IMR-90 (cell line): Measurements from ENCODE around the gene NAV2. TPM values are rescaled to one million over a fixed set of nuclear protein-coding genes. Genes with fewer than 3 reads are reported as not detected.

Source experiments
- ATAC-seq: fragments of 200-7000 bp; cut with Tn5 transposase; 2 replicates; pipeline ENCODE4 v1.9.1; 2020; ENCODE audit warnings: low read depth, mild to moderate bottlenecking, moderate library complexity
- BruUV-seq: library from RNA; stranded (reverse); fragments of 400-500 nt; replicated peaks from 2 replicates; lab custom pipeline; 2021; lab: Mats Ljungman, UMichigan
- CTCF ChIA-PET: fragments of 300-600 bp; formaldehyde crosslinking; extraction: SDS; loops from one replicate; lab custom pipeline; 2021; ENCODE audit warnings: antibody characterized with exemption; lab: Yijun Ruan, JAX
- POLR2A ChIA-PET: fragments of 300-600 bp; sonication (Branson Sonifier 250); formaldehyde crosslinking; loops from one replicate; lab custom pipeline; 2022; ENCODE audit warnings: antibody characterized with exemption; ENCODE audit not compliant: unreplicated experiment; lab: Charles Lee
- DNase-seq: peaks from one replicate; pipeline ENCODE4 v3.0.0; 2013
- H2AFZ ChIP-seq: replicated peaks from 2 replicates; pipeline ENCODE3; 2013; ENCODE audit warnings: low read length, mild to moderate bottlenecking; ENCODE audit not compliant: poor library complexity
- H2AK5ac ChIP-seq: 2 replicates; pipeline ENCODE4 v1.6.1; 2013; ENCODE audit warnings: low read depth, low read length, inconsistent platforms
- H2AK9ac ChIP-seq: replicated peaks from 2 replicates; pipeline ENCODE3; 2013; ENCODE audit warnings: mild to moderate bottlenecking, low read depth, low read length, moderate library complexity; ENCODE audit not compliant: poor library complexity
- H2BK120ac ChIP-seq: 2 replicates; pipeline ENCODE4 v1.6.1; 2013; ENCODE audit warnings: low read depth, low read length, inconsistent platforms
- H2BK15ac ChIP-seq: 3 replicates; pipeline ENCODE4 v1.6.1; 2013; ENCODE audit warnings: low read depth, low read length, inconsistent platforms
- H2BK20ac ChIP-seq: 2 replicates; pipeline ENCODE4 v1.6.1; 2013; ENCODE audit warnings: low read depth, mild to moderate bottlenecking, inconsistent platforms, low read length, moderate library complexity
- H2BK5ac ChIP-seq: 2 replicates; pipeline ENCODE4 v1.6.1; 2013; ENCODE audit warnings: mild to moderate bottlenecking, low read depth, low read length, inconsistent platforms; ENCODE audit not compliant: poor library complexity, severe bottlenecking
- H3K14ac ChIP-seq: replicated peaks from 2 replicates; pipeline ENCODE4 v1.6.1; 2013; ENCODE audit warnings: low read depth, low read length, inconsistent platforms
- H3K18ac ChIP-seq: 2 replicates; pipeline ENCODE4 v1.6.1; 2013; ENCODE audit warnings: low read depth, low read length, control low read depth
- H3K23ac ChIP-seq: 2 replicates; pipeline ENCODE4 v1.6.1; 2013; ENCODE audit warnings: low read depth, low read length, inconsistent platforms
- H3K27ac ChIP-seq: 2 replicates; pipeline ENCODE4 v1.5.1; 2013; ENCODE audit warnings: mild to moderate bottlenecking, control low read depth, low read length; ENCODE audit not compliant: insufficient read depth
- H3K27me3 ChIP-seq: 2 replicates; pipeline ENCODE4 v1.6.1; 2013; ENCODE audit warnings: low read length; ENCODE audit not compliant: control insufficient read depth, insufficient read depth
- H3K36me3 ChIP-seq: 2 replicates; pipeline ENCODE4 v1.6.1; 2013; ENCODE audit warnings: low read length, mixed read lengths; ENCODE audit not compliant: control insufficient read depth, insufficient read depth
- H3K4ac ChIP-seq: 2 replicates; pipeline ENCODE4 v1.6.1; 2013; ENCODE audit warnings: low read depth, low read length, inconsistent platforms
- H3K4me1 ChIP-seq: 2 replicates; pipeline ENCODE4 v1.6.1; 2013; ENCODE audit warnings: low read length, mixed read lengths; ENCODE audit not compliant: control insufficient read depth, insufficient read depth
- H3K4me2 ChIP-seq: 2 replicates; pipeline ENCODE4 v1.6.1; 2013; ENCODE audit warnings: low read depth, mild to moderate bottlenecking, control low read depth, low read length, moderate library complexity
- H3K4me3 ChIP-seq: 2 replicates; pipeline ENCODE4 v1.5.1; 2013; ENCODE audit warnings: low read depth, mild to moderate bottlenecking, control low read depth, low read length, moderate library complexity; ENCODE audit not compliant: insufficient read depth
- H3K56ac ChIP-seq: 2 replicates; pipeline ENCODE4 v1.6.1; 2013; ENCODE audit warnings: low read length, inconsistent platforms; ENCODE audit not compliant: insufficient read depth; ENCODE audit errors: extremely low read depth
- H3K79me1 ChIP-seq, 2 experiments: 2 replicates each; pipeline ENCODE4 v1.6.1; 2013; ENCODE audit warnings: low read length in 2 of 2, inconsistent platforms in 1 of 2, low read depth in 1 of 2
- H3K9ac ChIP-seq: 2 replicates; pipeline ENCODE4 v1.6.1; 2013; ENCODE audit warnings: low read depth, low read length, control low read depth
- H3K9me1 ChIP-seq: 2 replicates; pipeline ENCODE4 v1.6.1; 2013; ENCODE audit warnings: low read length, inconsistent platforms; ENCODE audit not compliant: insufficient read depth
- H3K9me3 ChIP-seq: 2 replicates; pipeline ENCODE4 v1.6.1; 2013; ENCODE audit warnings: low read length; ENCODE audit not compliant: control insufficient read depth, insufficient read depth
- H4K20me1 ChIP-seq: 2 replicates; pipeline ENCODE4 v1.6.1; 2013; ENCODE audit warnings: low read length, inconsistent platforms; ENCODE audit not compliant: insufficient read depth
- H4K5ac ChIP-seq: 2 replicates; pipeline ENCODE4 v1.6.1; 2013; ENCODE audit warnings: mild to moderate bottlenecking, low read depth, low read length, control low read depth
- H4K8ac ChIP-seq, 2 experiments: 2 replicates each; pipeline ENCODE4 v1.6.1; 2013; ENCODE audit warnings: low read depth in 2 of 2, low read length in 2 of 2, control low read depth in 1 of 2, inconsistent platforms in 1 of 2
- H4K91ac ChIP-seq: 2 replicates; pipeline ENCODE4 v1.6.1; 2013; ENCODE audit warnings: low read depth, low read length, inconsistent platforms; ENCODE audit not compliant: insufficient read depth
- BHLHE40 ChIP-seq: fragments of 150-350 bp; IDR thresholded peaks from 2 replicates; pipeline ENCODE4 v1.6.1; 2016; ENCODE audit warnings: mild to moderate bottlenecking, low read depth, low read length
- CEBPB ChIP-seq: IDR thresholded peaks from 2 replicates; pipeline ENCODE4 v1.6.1; 2012; ENCODE audit warnings: low read depth, low read length, improper control_type of control experiment
- CHD1 ChIP-seq: IDR thresholded peaks from 2 replicates; pipeline ENCODE4 v1.6.1; 2012; ENCODE audit warnings: low read depth, low read length, improper control_type of control experiment
- CTCF ChIP-seq: conservative IDR thresholded peaks from 2 replicates; pipeline ENCODE4 v1.5.1; 2012; ENCODE audit warnings: mild to moderate bottlenecking, low read depth, low read length, improper control_type of control experiment
- ELK1 ChIP-seq: fragments of 150-350 bp; IDR thresholded peaks from 2 replicates; pipeline ENCODE4 v1.6.1; 2016; ENCODE audit warnings: low read depth, mild to moderate bottlenecking, low read length, moderate library complexity, borderline replicate concordance
- FOS ChIP-seq: fragments of 150-350 bp; IDR thresholded peaks from 2 replicates; pipeline ENCODE4 v1.6.1; 2016; ENCODE audit warnings: low read depth, low read length
- MAZ ChIP-seq: IDR thresholded peaks from 2 replicates; pipeline ENCODE4 v1.6.1; 2012; ENCODE audit warnings: low read depth, mild to moderate bottlenecking, low read length, improper control_type of control experiment, moderate library complexity, borderline replicate concordance
- NFE2L2 ChIP-seq: fragments of 150-350 bp; IDR thresholded peaks from 2 replicates; pipeline ENCODE4 v1.6.1; 2016; ENCODE audit warnings: low read depth, mild to moderate bottlenecking, low read length
- POLR2A ChIP-seq: IDR thresholded peaks from 2 replicates; pipeline ENCODE4 v1.6.1; 2012; ENCODE audit warnings: mild to moderate bottlenecking, low read depth, low read length
- RAD21 ChIP-seq: IDR thresholded peaks from 2 replicates; pipeline ENCODE4 v1.6.1; 2012; ENCODE audit warnings: low read length, improper control_type of control experiment
- RCOR1 ChIP-seq: IDR thresholded peaks from 2 replicates; pipeline ENCODE4 v1.6.1; 2012; ENCODE audit warnings: mild to moderate bottlenecking, low read length, improper control_type of control experiment; ENCODE audit not compliant: insufficient replicate concordance
- RFX5 ChIP-seq: IDR thresholded peaks from 2 replicates; pipeline ENCODE4 v1.8.0; 2012; ENCODE audit warnings: low read depth, mild to moderate bottlenecking, low read length, moderate library complexity
- SMC3 ChIP-seq: fragments of 150-350 bp; IDR thresholded peaks from 2 replicates; pipeline ENCODE4 v1.6.1; 2016; ENCODE audit warnings: low read depth, mild to moderate bottlenecking, antibody characterized with exemption, low read length, moderate library complexity
- USF2 ChIP-seq: fragments of 150-350 bp; IDR thresholded peaks from 2 replicates; pipeline ENCODE4 v1.6.1; 2017; ENCODE audit warnings: mild to moderate bottlenecking, antibody characterized with exemption, low read length, low read depth
- WGBS, 2 experiments: methylation state at CpG; one replicate each; pipeline versions ENCODE4 v1.1.5 to v1.1.7; 2013; ENCODE audit warnings: missing lambda C conversion rate in 2 of 2; ENCODE audit not compliant: insufficient read length in 1 of 2; ENCODE audit errors: extremely low coverage in 2 of 2; 5-methylcytosine and 5-hydroxymethylcytosine counted together
- dilution Hi-C: fragments of 300-500 bp; cut with HindIII; formaldehyde crosslinking; loops from one replicate; pipeline ENCODE4 v1.14.3; 2018; ENCODE audit warnings: low sequenced_read_pairs; ENCODE audit not compliant: unreplicated experiment
- in situ Hi-C: fragments of 300-500 bp; cut with MboI; formaldehyde crosslinking; loops from 3 replicates; pipeline ENCODE4 v1.14.3; 2019; ENCODE audit warnings: low sequenced_read_pairs, inconsistent platforms, mixed read lengths
- intact Hi-C: fragments of 100-400 bp; cut with micrococcal nuclease; formaldehyde crosslinking; loops from 2 replicates; pipeline ENCODE4 v1.10.0; 2022
- polyA plus RNA-seq, 3 experiments: library from polyadenylated mRNA; depleted of rRNA; stranded (reverse); fragments of >200 nt; gene quantifications; 2 replicates each; pipeline ENCODE4 v1.2.3, GENCODE V29; 2012; ENCODE audit warnings: low replicate concordance in 1 of 3
- total RNA-seq: library from RNA; depleted of rRNA; stranded (reverse); fragments of >200 nt; gene quantifications from 2 replicates; pipeline ENCODE4 v1.2.3, GENCODE V29; 2012

The NAV2 gene
- total and polyA plus RNA-seq, 2 of the 4 experiments (the other 2 are of a cell fraction): 4.5 to 12.6 TPM

- Histone ChIP-seq H3K4me3 (no peak overlapping the region), H2BK5ac (no peak overlapping the region), H2BK20ac (no peak overlapping the region), H3K14ac (no peak overlapping the region), H3K36me3 (no peaks in the 10 kb centered on the region), H3K79me1 (peaks cover 27 to 71% of the 10 kb centered on the region in 2 experiments), H4K5ac (no peak overlapping the region), H3K18ac (no peak overlapping the region; the same call in 1 of the 2 replicates), H3K4me2 (no peak overlapping the region), H2AK5ac (peak overlapping the region; percentile 69; the same call in 1 of the 2 replicates), H3K9ac (no peak overlapping the region), H4K91ac (no peak overlapping the region), H3K56ac (no peak overlapping the region), H3K27ac (no peak overlapping the region), H4K20me1 (peaks cover 9% of the 10 kb centered on the region; the same call in 1 of the 2 replicates), H3K4me1 (peaks cover 15% of the 10 kb centered on the region), H2AK9ac (no peak overlapping the region), H3K27me3 (no peaks in the 10 kb centered on the region), H2AFZ (no peak overlapping the region), H3K9me1 (peaks cover 25% of the 10 kb centered on the region; the same call in 1 of the 2 replicates), H4K8ac (no peak overlapping the region), H2BK120ac (no peak overlapping the region), H3K23ac (no peak overlapping the region), H3K9me3 (no peaks in the 10 kb centered on the region), H3K4ac (no peak overlapping the region), H2BK15ac (no peak overlapping the region)
- ATAC-seq (no peak), DNase-seq (no peak)
- WGBS, 2 experiments: 67% methylated on average over 1 of the region's 3 CpGs; no CpG with 5 or more reads in 1 of the 2 experiments
- ChIA-PET POLR2A (no interaction called here), CTCF (no interaction called here)
- BruUV-seq: no TSS peak
- intact Hi-C loops (no loop called here), in situ Hi-C loops (no loop called here), dilution Hi-C loops (no loop called here)
- TF ChIP-seq ELK1 (no peak), SMC3 (no peak), FOS (no peak), POLR2A (no peak), RAD21 (no peak), CHD1 (no peak), CEBPB (no peak), NFE2L2 (no peak), CTCF (no peak), RCOR1 (no peak), USF2 (no peak), MAZ (no peak), RFX5 (no peak), BHLHE40 (no peak)
These were observed 245.6 kb downstream of the NAV2 start for GRCh38 chr11:19958204-19958603.
